SK-N-SH (cell line): ENCODE results near the gene TBX4. TPM values are rescaled to one million over a fixed set of nuclear protein-coding genes. Genes with fewer than 3 reads are reported as not detected.

ENCODE experiments used
- CTCF ChIA-PET: fragments of 300-600, 350-600 bp; formaldehyde crosslinking; extraction: SDS; loops from one replicate; lab custom pipeline; 2021; lab: Yijun Ruan, JAX
- POLR2A ChIA-PET: fragments of 350-600 bp; sonication (Branson Sonifier 250); formaldehyde crosslinking; extraction: SDS; loops from one replicate; lab custom pipeline; 2020; ENCODE audit warnings: antibody characterized with exemption, inconsistent platforms; lab: Yijun Ruan, JAX
- DNase-seq: peaks from one replicate; pipeline ENCODE4 v3.0.0; 2012
- H2AFZ ChIP-seq: fragments of 200-600 bp; sonication (generic); 2 replicates; pipeline ENCODE4 v1.8.1; 2016; ENCODE audit warnings: antibody characterized with exemption, mild to moderate bottlenecking, low read depth
- H3F3A ChIP-seq: fragments of 200-600 bp; sonication (generic); replicated peaks from 2 replicates; pipeline ENCODE3; 2016; ENCODE audit warnings: antibody characterized with exemption, mild to moderate bottlenecking; ENCODE audit not compliant: insufficient read depth
- H3K27ac ChIP-seq, 2 experiments: fragments of 200-500 bp in 1 of 2; fragments of 200-600 bp in 1 of 2; sonication (Bioruptor generic) in 1 of 2; sonication (generic), shearing (Covaris generic) in 1 of 2; 2 replicates each; pipeline versions ENCODE4 v1.5.1 to v1.6.1; 2014 to 2016; ENCODE audit warnings: low read depth in 2 of 2, inconsistent platforms in 1 of 2, low read length in 1 of 2, mild to moderate bottlenecking in 1 of 2, mixed read lengths in 1 of 2
- H3K27me3 ChIP-seq: fragments of 200-600 bp; sonication (generic), shearing (Covaris generic); 2 replicates; pipeline ENCODE4 v1.6.1; 2016; ENCODE audit warnings: mixed run types; ENCODE audit not compliant: insufficient read depth
- H3K36me3 ChIP-seq, 2 experiments: fragments of 200-500 bp in 1 of 2; fragments of 200-600 bp in 1 of 2; sonication (Bioruptor generic) in 1 of 2; sonication (generic) in 1 of 2; replicated peaks in 1 of 2; 2 replicates each; pipeline versions ENCODE3 to v1.5.1; 2014 to 2016; ENCODE audit warnings: low read length in 1 of 2, mild to moderate bottlenecking in 1 of 2; ENCODE audit not compliant: insufficient read depth in 2 of 2, control insufficient read depth in 1 of 2
- H3K4me1 ChIP-seq, 2 experiments: fragments of 200-500 bp in 1 of 2; fragments of 200-600 bp in 1 of 2; sonication (Bioruptor generic) in 1 of 2; sonication (generic), shearing (Covaris generic) in 1 of 2; 2 replicates each; pipeline versions ENCODE4 v1.5.1 to v1.6.1; 2014 to 2016; ENCODE audit warnings: low read depth in 1 of 2, low read length in 1 of 2, mixed run types in 1 of 2; ENCODE audit not compliant: insufficient read depth in 2 of 2, control insufficient read depth in 1 of 2
- H3K4me2 ChIP-seq: fragments of 200-600 bp; sonication (generic), shearing (Covaris generic); 2 replicates; pipeline ENCODE4 v1.6.1; 2017; ENCODE audit warnings: mixed run types
- H3K4me3 ChIP-seq, 2 experiments: fragments of 200-500 bp in 1 of 2; fragments of 200-600 bp in 1 of 2; sonication (Bioruptor generic) in 1 of 2; sonication (generic), shearing (Covaris generic) in 1 of 2; 2 replicates each; pipeline versions ENCODE4 v1.5.1 to v1.8.1; 2014 to 2016; ENCODE audit warnings: low read depth in 2 of 2, inconsistent platforms in 1 of 2, low read length in 1 of 2, mild to moderate bottlenecking in 1 of 2, mixed read lengths in 1 of 2, moderate library complexity in 1 of 2
- H3K79me2 ChIP-seq: fragments of 200-600 bp; sonication (generic); 2 replicates; pipeline ENCODE4 v1.8.1; 2017; ENCODE audit warnings: mild to moderate bottlenecking; ENCODE audit not compliant: insufficient read depth
- H3K9ac ChIP-seq: fragments of 200-600 bp; sonication (generic); 2 replicates; pipeline ENCODE4 v1.6.1; 2017; ENCODE audit warnings: mixed run types
- H3K9me2 ChIP-seq: fragments of 200-600 bp; sonication (generic); 2 replicates; pipeline ENCODE4 v1.6.1; 2017; ENCODE audit warnings: mixed run types
- H3K9me3 ChIP-seq: fragments of 200-600 bp; sonication (generic); 2 replicates; pipeline ENCODE4 v1.6.1; 2017; ENCODE audit warnings: mixed run types, mild to moderate bottlenecking, moderate library complexity
- H4K20me1 ChIP-seq: fragments of 200-600 bp; sonication (generic); 2 replicates; pipeline ENCODE4 v1.6.1; 2017; ENCODE audit warnings: mild to moderate bottlenecking, mixed run types; ENCODE audit not compliant: insufficient read depth
- CTCF ChIP-seq: fragments of 200-600 bp; sonication (generic); IDR thresholded peaks from 2 replicates; pipeline ENCODE4 v1.6.1; 2017; ENCODE audit warnings: antibody characterized with exemption, mild to moderate bottlenecking, moderate library complexity
- ELF1 ChIP-seq: IDR thresholded peaks from 2 replicates; pipeline ENCODE4 v1.4.0; 2012
- EP300 ChIP-seq, 2 experiments: IDR thresholded peaks; 2 replicates each; pipeline versions ENCODE4 v1.4.0 to v1.6.1; 2012; ENCODE audit warnings: borderline replicate concordance in 1 of 2, low read depth in 1 of 2, low read length in 1 of 2
- FOXJ3 ChIP-seq: sonication (generic); formaldehyde crosslinking; IDR thresholded peaks from 2 replicates; pipeline ENCODE4 v1.5.1; 2020; ENCODE audit warnings: mild to moderate bottlenecking, missing genetic modification reagents
- MAX ChIP-seq: IDR thresholded peaks from 2 replicates; pipeline ENCODE4 v1.4.0; 2012; ENCODE audit warnings: low read depth
- NRF1 ChIP-seq: IDR thresholded peaks from 2 replicates; pipeline ENCODE4 v1.6.1; 2012; ENCODE audit warnings: low read depth, mild to moderate bottlenecking, low read length
- POLR2AphosphoS5 ChIP-seq: IDR thresholded peaks from 2 replicates; pipeline ENCODE4 v1.6.1; 2012; ENCODE audit warnings: low read depth, low read length
- RAD21 ChIP-seq: IDR thresholded peaks from 2 replicates; pipeline ENCODE4 v1.6.1; 2012; ENCODE audit warnings: mild to moderate bottlenecking, low read length
- RFX5 ChIP-seq: IDR thresholded peaks from 2 replicates; pipeline ENCODE4 v1.6.1; 2012; ENCODE audit warnings: mild to moderate bottlenecking, improper control_type of control experiment, low read length
- SMC3 ChIP-seq: IDR thresholded peaks from 2 replicates; pipeline ENCODE4 v1.6.1; 2012; ENCODE audit warnings: low read depth, low read length, improper control_type of control experiment
- TAF1 ChIP-seq: IDR thresholded peaks from 2 replicates; pipeline ENCODE4 v1.6.1; 2012; ENCODE audit warnings: low read depth, mild to moderate bottlenecking, low read length, moderate library complexity, borderline replicate concordance
- TCF12 ChIP-seq: IDR thresholded peaks from 2 replicates; pipeline ENCODE4 v1.4.0; 2012
- TEAD4 ChIP-seq: IDR thresholded peaks from 2 replicates; pipeline ENCODE4 v1.4.0; 2012; ENCODE audit warnings: mild to moderate bottlenecking, borderline replicate concordance; ENCODE audit not compliant: insufficient read depth
- WGBS: methylation state at CpG from one replicate; pipeline ENCODE4 v1.1.6; 2017; ENCODE audit warnings: low lambda C conversion rate; 5-methylcytosine and 5-hydroxymethylcytosine counted together
- polyA plus RNA-seq, 3 experiments: library from polyadenylated mRNA; depleted of rRNA; stranded (reverse); fragments of >200 nt; gene quantifications; 2 replicates each; pipeline ENCODE4 v1.2.3, GENCODE V29; 2012
- TF ChIP-seq, protein P1 (sequence below): IDR thresholded peaks from 2 replicates; pipeline ENCODE4 v1.4.0; 2012; ENCODE audit warnings: low read depth, borderline replicate concordance

The TBX4 gene
- polyA plus RNA-seq, 1 of the 3 experiments (the other 2 are of a cell fraction): 0.02 TPM

DNA sequence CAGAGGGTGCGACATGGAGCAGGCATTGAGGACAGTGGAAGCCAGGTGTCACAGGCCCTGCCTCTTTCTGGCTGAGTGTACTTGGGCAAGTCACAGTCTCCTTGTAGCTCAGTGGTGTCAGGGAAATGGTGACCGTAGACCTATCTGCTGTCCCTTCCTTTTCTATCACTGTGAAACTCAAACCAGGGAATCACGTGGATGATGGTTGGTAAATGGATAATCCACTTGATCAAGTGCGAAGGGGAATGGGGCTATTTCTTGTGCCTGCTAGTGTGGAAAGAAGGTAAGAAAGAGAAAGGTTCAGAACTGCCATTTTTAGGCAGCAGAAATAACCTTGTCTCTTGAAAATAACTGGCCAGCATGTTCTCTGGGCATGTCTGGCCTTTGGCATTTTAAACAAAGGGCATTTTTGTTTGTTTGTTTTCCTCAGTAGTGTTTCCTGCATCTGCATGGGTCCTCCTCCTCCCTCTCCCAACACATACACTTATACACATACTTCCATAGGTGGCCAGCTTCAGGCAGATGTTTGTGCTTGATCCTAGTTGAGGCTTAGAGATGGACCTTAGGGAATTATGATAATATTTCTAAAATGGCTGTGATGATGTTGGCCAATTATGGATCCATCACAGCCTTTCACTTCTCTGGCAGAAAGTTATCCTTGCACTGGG is 7.1 kb downstream of the TBX4 start:
- H3K27me3 ChIP-seq: no peaks in the 10 kb centered on the region
- POLR2A ChIA-PET: no interaction called here

More for the DNA sequence above, 7.1 kb downstream of the TBX4 start:
- WGBS: 87% methylated on average over 4 of the region's 4 CpGs
- Histone ChIP-seq H4K20me1 (no peaks in the 10 kb centered on the region), H3K4me2 (no peak overlapping the region), H2AFZ (no peak overlapping the region), H3F3A (no peaks in the 10 kb centered on the region), H3K4me3 (no peak overlapping the region), H3K4me1 (peaks cover 0 to 16% of the 10 kb centered on the region in 2 experiments; a peak in 1 of 4 replicates), H3K9ac (no peak overlapping the region), H3K36me3 (no peaks in the 10 kb centered on the region), H3K79me2 (no peaks in the 10 kb centered on the region), H3K9me3 (no peaks in the 10 kb centered on the region), H3K9me2 (no peaks in the 10 kb centered on the region), H3K27ac (no peak overlapping the region)
- DNase-seq: no peak
- CTCF ChIA-PET: interaction anchor here (1.2 to 3.1 kb wide), 2 partner anchors 42 to 91 kb away, joined by 3 to 15 read pairs; no protein-coding TSS in a partner anchor
- TF ChIP-seq MAX (no peak), NRF1 (no peak), FOXJ3 (CRISPR knock-in tag) (no peak), POLR2AphosphoS5 (no peak), CTCF (no peak), EP300 (IDR thresholded peaks at IDR 0.05; ENCODE audit: borderline replicate concordance in 1 of 2, low read depth in 1 of 2, low read length in 1 of 2) (no peak), TEAD4 (no peak), TCF12 (no peak), RAD21 (no peak), ELF1 (no peak), RFX5 (no peak), TAF1 (no peak), SMC3 (no peak)
- TF ChIP-seq, protein P1, sequence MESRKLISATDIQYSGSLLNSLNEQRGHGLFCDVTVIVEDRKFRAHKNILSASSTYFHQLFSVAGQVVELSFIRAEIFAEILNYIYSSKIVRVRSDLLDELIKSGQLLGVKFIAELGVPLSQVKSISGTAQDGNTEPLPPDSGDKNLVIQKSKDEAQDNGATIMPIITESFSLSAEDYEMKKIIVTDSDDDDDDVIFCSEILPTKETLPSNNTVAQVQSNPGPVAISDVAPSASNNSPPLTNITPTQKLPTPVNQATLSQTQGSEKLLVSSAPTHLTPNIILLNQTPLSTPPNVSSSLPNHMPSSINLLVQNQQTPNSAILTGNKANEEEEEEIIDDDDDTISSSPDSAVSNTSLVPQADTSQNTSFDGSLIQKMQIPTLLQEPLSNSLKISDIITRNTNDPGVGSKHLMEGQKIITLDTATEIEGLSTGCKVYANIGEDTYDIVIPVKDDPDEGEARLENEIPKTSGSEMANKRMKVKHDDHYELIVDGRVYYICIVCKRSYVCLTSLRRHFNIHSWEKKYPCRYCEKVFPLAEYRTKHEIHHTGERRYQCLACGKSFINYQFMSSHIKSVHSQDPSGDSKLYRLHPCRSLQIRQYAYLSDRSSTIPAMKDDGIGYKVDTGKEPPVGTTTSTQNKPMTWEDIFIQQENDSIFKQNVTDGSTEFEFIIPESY: no peak
